Embryonic facial prominence (tissue), 1 donor: ENCODE data around the gene CDKL2.
"Not testable (repeated sequence)": the region's sequence is repeated elsewhere in the genome, so short reads cannot be mapped to it uniquely, and the experiment has no call there.

Source experiments
- DNase-seq: peaks from one replicate; pipeline ENCODE4 v3.0.0-alpha.2; 2016; ENCODE audit errors: extremely low spot score

CDKL2 gene

GRCh38 chr4:75630174-75630936, at the start of gene CDKL2:
Gene CDKL2, minus strand, starts transcription at chr4:75630528. Its CDS starts 4,540 bp downstream, at chr4:75625988.
- peak; percentile 31 for DNase-seq

DNA sequence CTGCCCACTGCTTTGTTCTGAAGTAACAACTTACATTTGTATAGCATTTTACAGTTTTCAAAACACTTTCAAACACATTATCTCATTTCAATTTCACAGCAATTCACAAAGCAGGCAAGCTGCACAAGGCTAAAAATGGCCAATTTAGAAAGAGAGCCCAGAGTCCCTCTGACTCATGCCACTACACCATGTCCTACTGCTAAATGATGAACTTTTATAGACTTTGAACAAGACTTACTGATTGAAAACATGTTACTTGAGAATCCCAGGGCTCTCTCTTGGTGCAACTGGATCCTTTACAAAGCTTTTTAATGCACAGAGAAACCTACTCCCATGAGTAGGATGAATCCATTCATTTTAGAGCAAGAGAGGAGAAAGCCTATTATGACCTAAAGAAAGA, 48.6 kb upstream of the CDKL2 start:
- no peak for DNase-seq

DNA sequence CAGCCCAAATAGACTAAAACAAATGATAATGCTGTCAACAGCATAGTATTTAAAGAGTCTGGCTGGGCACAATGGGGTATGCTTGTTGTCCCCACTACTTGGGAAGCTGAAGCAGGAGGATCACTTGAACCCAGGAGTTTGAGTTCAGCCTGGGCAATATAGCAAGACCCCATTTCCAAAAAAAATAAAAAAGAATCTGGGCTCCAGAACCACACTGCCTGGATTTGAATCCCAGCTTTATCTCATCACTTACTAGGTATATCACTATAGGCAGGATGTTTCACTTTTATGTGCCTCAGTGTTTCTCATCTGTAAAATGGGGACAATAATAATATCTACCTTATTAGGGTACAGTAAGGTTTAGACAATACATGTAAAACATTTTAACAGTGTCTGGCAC, 48.1 kb upstream of the CDKL2 start:
- DNase-seq, result no peak

- DNase-seq, result no peak
These were observed 44.7 kb upstream of the CDKL2 start for GRCh38 chr4:75675004-75675531.

DNA sequence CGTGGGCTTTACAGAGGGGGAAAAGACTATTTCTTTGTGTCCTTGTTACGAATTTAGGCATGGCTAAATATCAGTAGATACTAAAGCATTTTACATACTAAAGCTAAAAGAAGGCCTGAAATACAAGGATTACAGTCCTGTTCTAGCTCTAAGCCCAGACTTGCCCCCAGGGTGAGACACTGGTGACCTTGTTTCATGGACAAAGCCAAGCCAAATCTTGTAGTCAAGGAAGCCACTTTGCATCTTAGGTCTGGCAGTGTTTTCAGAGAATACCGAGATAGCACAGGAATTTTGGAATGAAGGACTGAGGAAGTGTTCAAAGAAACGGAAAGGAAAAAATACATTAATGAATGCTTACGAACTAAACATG, 43.6 kb upstream of the CDKL2 start:
- no peak for DNase-seq

DNA sequence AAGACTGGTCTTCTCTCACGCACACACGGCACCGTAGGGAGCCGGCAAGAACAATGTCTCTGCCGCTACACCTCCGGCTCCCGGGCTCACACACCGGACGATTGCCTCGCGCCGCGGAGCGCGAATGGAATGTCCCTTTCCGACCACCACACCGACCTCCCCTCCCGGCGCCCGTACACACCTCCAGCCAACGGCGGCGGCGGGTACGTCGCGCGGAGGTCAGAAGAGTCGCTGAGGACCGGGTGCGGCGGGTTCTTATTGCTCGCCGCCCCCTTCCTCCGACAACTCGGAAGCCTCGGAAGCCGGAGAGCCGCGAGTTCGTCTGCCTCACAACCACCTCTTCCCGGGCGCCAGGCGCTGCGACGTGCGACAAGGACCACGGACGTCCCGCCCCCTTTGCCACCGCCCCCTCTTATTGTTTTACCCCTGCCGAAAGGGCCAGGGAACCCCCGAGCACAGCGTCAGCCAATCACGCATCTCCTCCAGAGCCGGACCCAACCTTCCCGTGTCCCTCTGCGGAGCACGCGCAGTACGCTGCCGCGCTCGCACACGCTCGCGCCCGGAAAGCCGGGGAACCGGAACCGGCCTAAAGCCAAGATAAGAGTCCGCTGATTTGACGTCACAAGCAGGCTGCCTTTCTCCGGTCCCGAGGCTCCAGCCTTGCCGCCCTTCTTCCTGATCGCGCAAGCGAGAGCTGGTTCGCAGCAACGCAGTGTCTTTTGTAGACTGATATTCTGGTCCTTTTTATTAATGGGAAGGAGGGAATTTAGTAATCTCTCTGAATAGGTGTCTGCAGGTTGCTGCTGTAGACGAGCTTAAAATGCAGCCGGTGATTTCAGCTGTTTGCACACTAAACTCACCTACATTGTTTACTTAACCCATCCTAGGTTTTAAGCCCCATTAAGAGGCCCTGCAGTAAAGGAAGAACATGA, 43.0 kb upstream of the CDKL2 start, which contains the start of gene G3BP2:
TSS of gene G3BP2 (minus strand) at position 385 of the 932 bp plus-strand sequence. CDS start 11,386 bp downstream, outside the sequence.
- DNase-seq, result peak; percentile 93

DNA sequence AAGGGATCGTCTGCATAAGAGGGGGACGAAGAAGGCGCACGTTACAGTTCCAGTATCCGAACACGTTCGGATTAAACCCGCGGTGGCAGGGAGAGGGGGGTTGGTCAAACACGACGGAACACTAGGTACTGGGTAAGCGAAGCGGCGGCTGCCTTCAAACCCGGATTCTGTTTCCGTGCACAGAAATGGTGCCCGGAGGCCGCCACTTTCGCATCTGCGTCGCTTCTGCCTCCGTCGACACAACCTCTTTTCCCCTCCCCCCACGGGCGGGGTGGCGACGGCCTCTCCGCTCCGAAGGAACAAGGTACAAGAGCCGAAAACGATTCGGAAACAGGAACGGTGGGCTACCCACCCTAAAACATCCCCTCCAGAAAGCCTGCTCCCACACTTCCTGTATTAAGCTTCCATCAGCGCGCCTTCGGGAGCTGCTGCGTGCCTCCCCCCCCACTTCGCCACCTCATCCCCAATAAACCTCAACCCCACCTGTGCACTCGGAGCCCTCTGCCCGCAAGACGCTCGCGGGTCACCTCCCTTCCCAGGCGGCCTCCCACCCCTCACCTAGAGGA, 42.2 kb upstream of the CDKL2 start:
- peak; percentile 46 for DNase-seq

- no peak for DNase-seq
These were observed 41.6 kb upstream of the CDKL2 start for GRCh38 chr4:75671802-75672421.

DNA sequence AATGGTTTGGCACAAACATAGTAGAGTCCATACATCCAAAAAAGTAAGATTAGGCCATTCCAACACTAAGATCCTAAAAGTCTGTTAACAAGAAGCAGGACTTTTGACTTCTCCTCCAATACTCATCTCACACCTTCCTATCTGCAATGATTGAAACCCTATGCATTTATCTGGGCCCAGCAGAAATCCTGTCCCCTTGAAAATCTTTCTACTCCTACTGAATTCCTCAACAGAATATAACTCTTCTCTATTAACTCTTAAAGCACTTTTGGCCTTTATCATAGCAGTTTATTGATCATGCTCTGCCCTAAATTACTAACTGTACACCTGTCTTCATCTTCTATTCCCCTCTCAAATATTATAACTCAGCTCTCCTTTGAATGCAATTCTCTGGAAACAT, 38.3 kb upstream of the CDKL2 start:
- no peak for DNase-seq

GRCh38 chr4:75667636-75668035, 37.3 kb upstream of the CDKL2 start:
- DNase-seq, result not testable (repeated sequence)

GRCh38 chr4:75666299-75666698, 36.0 kb upstream of the CDKL2 start:
- DNase-seq, result no peak

- not testable (repeated sequence) for DNase-seq
These were observed 34.3 kb upstream of the CDKL2 start for GRCh38 chr4:75664604-75665003.

- DNase-seq, result no peak
These were observed 32.3 kb upstream of the CDKL2 start for GRCh38 chr4:75662626-75663025.

GRCh38 chr4:75660491-75660890, 30.2 kb upstream of the CDKL2 start:
- DNase-seq, result no peak

DNA sequence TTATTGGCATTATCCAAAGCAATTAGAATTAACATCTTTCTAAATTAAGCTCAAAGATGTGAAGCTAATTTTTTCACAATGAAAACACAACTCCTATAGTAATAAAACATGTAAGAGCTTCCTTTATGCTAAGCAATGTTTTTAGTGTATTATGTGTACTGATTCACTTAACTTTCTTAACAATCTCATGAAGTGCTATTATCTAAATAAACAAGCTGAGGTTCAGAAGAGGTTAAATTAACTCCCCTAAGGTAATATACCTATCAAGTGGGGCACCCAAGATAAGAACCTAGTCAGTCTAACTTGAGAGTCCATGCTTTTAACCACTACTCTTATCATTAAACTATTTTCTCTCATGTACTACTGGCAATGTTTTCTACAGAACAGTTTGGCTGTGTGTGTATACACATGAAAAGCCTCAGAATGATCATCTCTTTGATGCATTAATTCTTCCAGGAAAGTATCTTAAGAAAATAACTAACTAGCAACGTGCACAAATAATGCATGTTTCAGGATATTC, 29.2 kb upstream of the CDKL2 start:
- no peak for DNase-seq

- DNase-seq, result no peak
These were observed 28.5 kb upstream of the CDKL2 start for GRCh38 chr4:75658876-75659275.

GRCh38 chr4:75655562-75655961, 25.2 kb upstream of the CDKL2 start:
- DNase-seq, result no peak

- no peak for DNase-seq
These were observed 24.6 kb upstream of the CDKL2 start for GRCh38 chr4:75654905-75655304.

DNA sequence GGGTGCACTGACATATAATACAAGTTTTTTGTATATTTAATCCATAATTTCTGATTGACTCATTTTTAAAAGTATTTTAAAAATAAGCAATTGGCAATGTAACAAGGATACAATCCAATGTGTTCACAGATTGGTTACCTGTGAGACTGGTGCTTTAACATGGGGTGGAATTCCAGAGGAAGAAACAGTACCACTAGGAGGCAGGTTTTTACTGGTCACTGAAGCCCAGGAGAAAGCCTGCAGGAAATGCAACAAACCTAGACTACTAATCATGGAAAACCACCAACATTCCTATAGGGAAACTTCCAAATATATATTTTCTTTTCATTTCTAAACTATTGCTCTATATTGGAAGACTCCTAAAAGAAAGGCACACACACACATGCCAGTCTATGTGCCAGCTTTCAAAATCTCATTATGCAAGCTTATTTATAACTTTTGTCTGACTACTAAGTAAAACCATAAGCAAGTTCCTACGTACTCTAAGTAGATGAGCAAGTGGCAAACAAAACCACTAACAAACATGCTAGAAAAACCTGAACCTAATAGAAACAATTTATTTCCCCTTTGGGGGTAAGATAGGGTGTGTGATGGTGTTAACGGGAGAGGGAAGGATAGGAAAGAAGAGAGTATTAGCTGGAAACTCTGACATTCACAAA, 23.6 kb upstream of the CDKL2 start:
- no peak for DNase-seq

GRCh38 chr4:75644095-75644494, 13.8 kb upstream of the CDKL2 start:
- no peak for DNase-seq

DNA sequence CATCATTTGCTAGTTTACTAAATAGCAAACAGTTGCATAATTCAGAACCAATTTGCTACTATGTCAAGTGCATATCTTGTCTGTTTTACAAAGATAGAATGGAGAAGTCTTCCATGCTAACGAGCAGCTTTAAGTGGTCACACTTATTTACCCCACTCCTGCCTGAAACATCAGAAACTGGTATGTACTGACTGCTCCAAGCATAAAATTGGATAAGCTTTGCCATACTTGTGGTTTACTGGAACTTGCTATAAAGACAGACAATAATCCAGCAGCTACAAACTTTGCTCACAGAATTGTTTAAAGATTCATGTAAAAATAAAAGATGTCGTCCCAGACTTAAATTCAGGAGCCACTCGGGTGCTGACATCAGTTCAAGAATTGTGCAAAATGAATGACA, 13.3 kb upstream of the CDKL2 start:
- DNase-seq, result no peak
